Keratinocyte (primary cell): ENCODE measurements around the gene ZNF136.

Source experiments
- EZH2 ChIP-seq: IDR thresholded peaks from one replicate; pipeline ENCODE4 v1.6.1; 2012; ENCODE audit warnings: inconsistent platforms, mild to moderate bottlenecking, low read length, moderate library complexity
- TF ChIP-seq, protein P1 (sequence below), 3 experiments: IDR thresholded peaks in 1 of 3; conservative IDR thresholded peaks in 1 of 3; optimal IDR thresholded peaks in 1 of 3; 2 replicates in 2 of 3; 3 replicates in 1 of 3; pipeline versions ENCODE3 to v1.5.1; 2011; ENCODE audit warnings: low read length in 3 of 3, mild to moderate bottlenecking in 3 of 3, moderate library complexity in 2 of 3, control low read depth in 1 of 3, inconsistent platforms in 1 of 3; ENCODE audit not compliant: insufficient read depth in 2 of 3; ENCODE audit errors: extremely low read depth in 1 of 3

DNA sequence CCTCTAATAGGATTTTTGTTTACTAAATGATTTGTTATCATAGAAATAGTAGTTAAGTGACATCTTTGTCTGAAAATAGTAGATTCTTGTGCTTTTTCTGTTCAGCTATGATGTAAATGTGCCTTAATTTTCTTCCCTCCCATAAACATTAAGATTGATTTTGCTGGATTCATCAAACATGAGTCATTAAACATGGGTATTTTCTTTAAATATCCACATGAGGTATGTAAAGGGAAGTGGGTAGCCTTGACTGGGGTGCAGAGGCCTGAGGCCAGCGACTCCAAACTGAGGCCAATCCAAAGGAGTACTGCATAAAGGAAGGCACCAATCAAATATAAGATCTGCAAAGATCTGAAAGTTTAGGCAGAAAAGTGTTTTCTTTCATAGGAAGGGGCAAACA lies 3.7 kb downstream of the ZNF136 start:
- TF ChIP-seq, protein P1, sequence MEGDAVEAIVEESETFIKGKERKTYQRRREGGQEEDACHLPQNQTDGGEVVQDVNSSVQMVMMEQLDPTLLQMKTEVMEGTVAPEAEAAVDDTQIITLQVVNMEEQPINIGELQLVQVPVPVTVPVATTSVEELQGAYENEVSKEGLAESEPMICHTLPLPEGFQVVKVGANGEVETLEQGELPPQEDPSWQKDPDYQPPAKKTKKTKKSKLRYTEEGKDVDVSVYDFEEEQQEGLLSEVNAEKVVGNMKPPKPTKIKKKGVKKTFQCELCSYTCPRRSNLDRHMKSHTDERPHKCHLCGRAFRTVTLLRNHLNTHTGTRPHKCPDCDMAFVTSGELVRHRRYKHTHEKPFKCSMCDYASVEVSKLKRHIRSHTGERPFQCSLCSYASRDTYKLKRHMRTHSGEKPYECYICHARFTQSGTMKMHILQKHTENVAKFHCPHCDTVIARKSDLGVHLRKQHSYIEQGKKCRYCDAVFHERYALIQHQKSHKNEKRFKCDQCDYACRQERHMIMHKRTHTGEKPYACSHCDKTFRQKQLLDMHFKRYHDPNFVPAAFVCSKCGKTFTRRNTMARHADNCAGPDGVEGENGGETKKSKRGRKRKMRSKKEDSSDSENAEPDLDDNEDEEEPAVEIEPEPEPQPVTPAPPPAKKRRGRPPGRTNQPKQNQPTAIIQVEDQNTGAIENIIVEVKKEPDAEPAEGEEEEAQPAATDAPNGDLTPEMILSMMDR (optimal IDR thresholded peaks at IDR 0.05 in 1 of 3, IDR thresholded peaks at IDR 0.05 in 1 of 3, conservative IDR thresholded peaks at IDR 0.05 in 1 of 3; ENCODE audit: extremely low read depth in 1 of 3, insufficient read depth in 2 of 3, low read length in 3 of 3): no peak
- no peak for TF ChIP-seq EZH2
